Measurements from ENCODE around the gene SCARB1.

Gene SCARB1

DNA sequence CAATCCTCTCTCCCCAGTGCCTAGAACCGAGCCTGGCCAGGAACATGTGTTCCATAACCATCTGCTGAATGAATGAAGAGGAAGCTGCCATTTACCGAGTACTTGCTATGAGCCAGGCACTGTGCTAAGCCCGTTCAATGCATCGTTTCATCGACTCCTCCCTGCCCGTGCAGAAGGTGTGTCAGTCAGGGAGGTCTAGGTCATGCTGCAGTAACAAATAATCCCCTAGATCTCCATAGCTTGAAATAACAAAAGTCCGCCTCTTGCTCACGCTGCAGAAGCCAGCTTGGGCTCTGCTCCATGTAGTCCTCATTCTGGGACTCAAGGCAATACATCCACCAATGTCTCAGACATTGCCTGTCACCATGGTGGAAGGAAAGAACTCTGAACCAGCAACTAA, 101.3 kb downstream of the SCARB1 start:
- FAIRE-seq = no peak
- no peak for TF ChIP-seq CTCF (IDR thresholded peaks at IDR 0.05; ENCODE audit: insufficient read depth, missing control alignments)
- no peak for DNase-seq (ENCODE audit: insufficient read length, low spot score)

DNA sequence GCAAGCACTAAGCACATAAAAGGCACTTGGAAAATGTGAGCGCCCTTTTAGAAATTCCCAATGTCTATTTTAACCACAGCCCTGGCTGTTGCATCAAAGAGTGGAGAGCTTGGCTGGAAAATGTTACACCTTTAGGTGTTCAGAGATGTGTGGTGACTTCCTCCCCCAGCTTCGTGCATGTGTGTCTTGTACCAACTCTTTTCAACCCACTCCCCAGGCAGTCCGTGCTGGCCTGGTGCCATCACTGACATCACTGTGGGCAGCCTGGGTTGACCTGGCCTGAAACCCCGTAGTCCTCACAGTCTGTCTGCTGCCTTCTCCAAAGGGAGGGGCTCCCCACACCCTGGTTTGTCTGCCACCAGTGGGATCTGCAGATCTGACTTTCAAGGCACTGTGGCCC, 101.8 kb downstream of the SCARB1 start:
- DNase-seq (ENCODE audit: insufficient read length, low spot score) = no peak
- TF ChIP-seq CTCF (IDR thresholded peaks at IDR 0.05; ENCODE audit: insufficient read depth, missing control alignments) = no peak
- no peak for FAIRE-seq

DNA sequence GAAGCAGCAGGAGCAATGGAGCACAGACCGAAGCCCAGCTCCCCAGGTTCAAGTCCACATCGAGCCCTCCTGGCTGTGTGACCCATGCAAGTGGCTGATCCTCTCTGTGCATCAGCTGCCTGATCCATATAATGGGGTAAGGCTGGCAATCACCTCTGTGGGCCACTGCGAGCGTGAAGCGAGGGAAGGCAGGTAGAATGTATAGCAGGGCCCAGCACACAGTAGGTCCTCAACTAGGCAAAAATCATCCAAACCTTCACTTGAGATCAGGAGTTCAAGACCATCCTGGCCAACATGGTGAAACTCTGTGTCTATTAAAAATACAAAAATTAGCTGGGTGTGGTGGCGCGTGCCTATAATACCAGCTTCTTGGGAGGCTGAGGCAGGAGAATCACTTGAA, 102.6 kb downstream of the SCARB1 start:
- DNase-seq (ENCODE audit: insufficient read length, low spot score) (no peak), FAIRE-seq (no peak)
- no peak for TF ChIP-seq CTCF (IDR thresholded peaks at IDR 0.05; ENCODE audit: insufficient read depth, missing control alignments)

DNA sequence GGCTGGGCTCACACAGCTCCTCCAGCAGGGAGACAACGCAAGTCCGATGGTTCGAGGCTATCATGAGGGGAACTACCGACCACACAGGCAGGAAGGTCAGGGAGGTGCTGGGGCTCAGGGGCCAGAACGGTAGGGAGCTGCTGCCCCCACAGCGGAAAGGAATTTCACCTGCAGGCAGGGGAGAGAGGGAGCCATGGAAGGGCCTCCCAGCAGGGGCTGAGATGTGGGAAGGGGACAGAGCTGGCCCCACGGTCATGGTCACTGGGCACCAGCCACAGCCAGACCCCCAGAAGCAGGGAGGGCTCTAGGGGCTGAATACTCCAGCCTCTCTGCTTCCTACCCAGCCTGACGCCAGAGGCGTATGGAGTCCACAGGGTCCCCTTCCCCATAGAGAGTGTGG, 103.1 kb downstream of the SCARB1 start:
- no peak for TF ChIP-seq CTCF (IDR thresholded peaks at IDR 0.05; ENCODE audit: insufficient read depth, missing control alignments)

GRCh38 chr12:124759841-124760503, 103.7 kb downstream of the SCARB1 start:
- no peak for FAIRE-seq
- no peak for TF ChIP-seq CTCF (IDR thresholded peaks at IDR 0.05; ENCODE audit: insufficient read depth, missing control alignments)
- DNase-seq (ENCODE audit: insufficient read length, low spot score) = no peak

More for the DNA sequence above, 103.1 kb downstream of the SCARB1 start:
- DNase-seq (ENCODE audit: insufficient read length, low spot score) = no peak
- FAIRE-seq = no peak

GRCh38 chr12:124758266-124759220, 105.1 kb downstream of the SCARB1 start:
- TF ChIP-seq CTCF (IDR thresholded peaks at IDR 0.05; ENCODE audit: insufficient read depth, missing control alignments) = no peak
- DNase-seq (ENCODE audit: insufficient read length, low spot score) (no peak), FAIRE-seq (no peak)

DNA sequence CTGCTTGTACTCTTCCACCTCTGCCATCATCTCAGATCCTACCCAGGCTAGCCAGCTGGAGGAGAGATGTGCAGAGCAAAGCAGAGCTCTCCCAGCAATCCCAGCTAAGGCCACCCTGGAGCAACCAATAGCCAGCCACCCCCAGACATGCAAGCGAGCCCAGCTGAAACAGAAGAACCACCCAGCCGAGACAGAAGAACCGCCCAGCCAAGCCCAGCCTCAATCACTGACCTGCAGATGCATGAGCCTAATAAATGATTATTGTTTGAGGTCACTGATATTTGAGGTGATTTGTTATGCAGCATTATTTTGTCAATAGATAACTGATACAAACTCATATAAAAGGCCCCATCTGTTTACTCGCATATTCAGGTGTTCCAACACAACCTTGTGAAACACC, 106.3 kb downstream of the SCARB1 start:
- no peak for FAIRE-seq
- no peak for TF ChIP-seq CTCF (IDR thresholded peaks at IDR 0.05; ENCODE audit: insufficient read depth, missing control alignments)
- no peak for DNase-seq (ENCODE audit: insufficient read length, low spot score)
